HepG2 (cell line): Measurements from ENCODE around the gene OARD1. TPM values are rescaled to one million over a fixed set of nuclear protein-coding genes. Genes with fewer than 3 reads are reported as not detected.

ENCODE experiments used
- BCL6 ChIP-seq: IDR thresholded peaks from 2 replicates; pipeline ENCODE4 v1.6.1; 2016; ENCODE audit warnings: missing genetic modification reagents, missing compliant biosample characterization
- DBP ChIP-seq: sonication (generic); formaldehyde crosslinking; IDR thresholded peaks from 2 replicates; pipeline ENCODE4 v1.4.0; 2020; ENCODE audit warnings: missing genetic modification reagents; ENCODE audit errors: not compliant biosample characterization
- ELF4 ChIP-seq: sonication (generic); formaldehyde crosslinking; IDR thresholded peaks from 2 replicates; pipeline ENCODE4 v1.5.0; 2020; ENCODE audit warnings: missing genetic modification reagents, mild to moderate bottlenecking, moderate library complexity, borderline replicate concordance
- HDAC1 ChIP-seq: sonication (generic); formaldehyde crosslinking; IDR thresholded peaks from 2 replicates; pipeline ENCODE4 v1.5.1; 2020; ENCODE audit warnings: mild to moderate bottlenecking, missing genetic modification reagents
- JUND ChIP-seq: sonication (generic); formaldehyde crosslinking; IDR thresholded peaks from 2 replicates; pipeline ENCODE4 v1.8.0; 2022; ENCODE audit warnings: mild to moderate bottlenecking, missing genetic modification reagents
- KDM6A ChIP-seq: IDR thresholded peaks from 2 replicates; pipeline ENCODE4 v1.6.1; 2016; ENCODE audit warnings: low read depth
- LRRFIP1 ChIP-seq: sonication (generic); formaldehyde crosslinking; conservative IDR thresholded peaks from 2 replicates; pipeline ENCODE4 v1.4.0; 2020; ENCODE audit warnings: missing genetic modification reagents
- MTA1 ChIP-seq: sonication (generic); formaldehyde crosslinking; IDR thresholded peaks from 2 replicates; pipeline ENCODE4 v1.4.0; 2020; ENCODE audit warnings: missing genetic modification reagents, mild to moderate bottlenecking, borderline replicate concordance
- NFE2 ChIP-seq: sonication (generic); formaldehyde crosslinking; IDR thresholded peaks from 2 replicates; pipeline ENCODE4 v1.4.0; 2020; ENCODE audit warnings: missing genetic modification reagents
- PAF1 ChIP-seq: IDR thresholded peaks from 2 replicates; pipeline ENCODE4 v1.6.1; 2016; ENCODE audit warnings: missing genetic modification reagents, missing compliant biosample characterization
- PBX3 ChIP-seq: sonication (generic); formaldehyde crosslinking; IDR thresholded peaks from 2 replicates; pipeline ENCODE4 v1.8.1; 2023; ENCODE audit warnings: missing genetic modification reagents, inconsistent platforms, borderline replicate concordance
- PTBP1 ChIP-seq: fragments of 200-400 bp; formaldehyde crosslinking; IDR thresholded peaks from 2 replicates; pipeline ENCODE4 v1.6.1; 2018; ENCODE audit warnings: low read length, low read depth; ENCODE audit not compliant: poor library complexity, severe bottlenecking
- RFX1 ChIP-seq: fragments of 450-650 bp; IDR thresholded peaks from 2 replicates; pipeline ENCODE4 v1.6.1; 2017
- SRSF4 ChIP-seq: fragments of 200-400 bp; formaldehyde crosslinking; IDR thresholded peaks from one replicate; pipeline ENCODE4 v1.6.1; 2018; ENCODE audit warnings: mild to moderate bottlenecking, low read depth, low read length, moderate library complexity; ENCODE audit not compliant: poor library complexity, severe bottlenecking
- TBX2 ChIP-seq: sonication (generic); formaldehyde crosslinking; IDR thresholded peaks from 2 replicates; pipeline ENCODE4 v1.5.0; 2020; ENCODE audit warnings: missing genetic modification reagents, mild to moderate bottlenecking, borderline replicate concordance
- TMF1 ChIP-seq: sonication (generic); formaldehyde crosslinking; IDR thresholded peaks from 2 replicates; pipeline ENCODE4 v1.8.1; 2022; ENCODE audit warnings: low read depth, missing genetic modification reagents
- ZBTB10 ChIP-seq: sonication (generic); formaldehyde crosslinking; IDR thresholded peaks from 2 replicates; pipeline ENCODE4 v1.4.0; 2020; ENCODE audit warnings: missing genetic modification reagents, borderline replicate concordance
- ZBTB7A ChIP-seq: sonication (generic); formaldehyde crosslinking; IDR thresholded peaks from 2 replicates; pipeline ENCODE4 v1.8.0; 2022; ENCODE audit warnings: mild to moderate bottlenecking, missing genetic modification reagents
- ZNF136 ChIP-seq: sonication (generic); formaldehyde crosslinking; IDR thresholded peaks from 2 replicates; pipeline ENCODE4 v1.8.1; 2022; ENCODE audit warnings: low read depth, mild to moderate bottlenecking, moderate library complexity, missing genetic modification reagents
- ZNF704 ChIP-seq: sonication (generic); formaldehyde crosslinking; IDR thresholded peaks from 2 replicates; pipeline ENCODE4 v1.8.1; 2023; ENCODE audit warnings: mild to moderate bottlenecking, inconsistent platforms, moderate library complexity, missing genetic modification reagents, borderline replicate concordance
- ZNF746 ChIP-seq: sonication (generic); formaldehyde crosslinking; IDR thresholded peaks from 2 replicates; pipeline ENCODE4 v1.8.0; 2022; ENCODE audit warnings: mild to moderate bottlenecking, missing genetic modification reagents
- polyA plus RNA-seq, 8 experiments: library from polyadenylated mRNA; depleted of rRNA in 3 of 8; stranded (reverse) in 7 of 8; unstranded in 1 of 8; fragments of >200 nt; fragmentation: Illumina TruSeq in 4 of 8; extraction: Trizol in 4 of 8; gene quantifications; 2 replicates each; pipeline versions ENCODE4 v1.2.1 to v1.2.3, GENCODE V29; 2011 to 2016; ENCODE audit warnings: low read depth in 4 of 8, missing spikeins in 1 of 8, mixed read lengths in 1 of 8; ENCODE audit not compliant: insufficient read depth in 1 of 8
- total RNA-seq, 5 experiments: library from RNA; depleted of rRNA; stranded (reverse); fragments of >200 nt; fragmentation: Illumina TruSeq; extraction: Trizol; gene quantifications; 2 replicates each; pipeline ENCODE4 v1.2.3, GENCODE V29; 2016; ENCODE audit warnings: low read depth in 1 of 5

Gene OARD1
- total and polyA plus RNA-seq, 2 of the 13 experiments (the other 11 are each of a cell fraction or from before 2014, with no cell fraction given), result 18.4 to 49.0 TPM

- TF ChIP-seq ZNF136 (CRISPR knock-in tag) (no peak), RFX1 (no peak), PTBP1 (no peak), NFE2 (CRISPR knock-in tag) (no peak), HDAC1 (CRISPR knock-in tag) (peak; percentile 80), SRSF4 (peak; percentile 92), LRRFIP1 (CRISPR knock-in tag) (no peak; the same call in 1 of the 2 replicates), PBX3 (CRISPR knock-in tag) (peak; percentile 44; the same call in 1 of the 2 replicates), JUND (CRISPR knock-in tag) (0 out of 2 replicates have a peak, but pooled peaks have one; percentile 15), BCL6 (CRISPR knock-in tag) (no peak), ZBTB10 (CRISPR knock-in tag) (0 out of 2 replicates have a peak, but pooled peaks have one; percentile 36), TBX2 (CRISPR knock-in tag) (peak; percentile 31; the same call in 1 of the 2 replicates), MTA1 (CRISPR knock-in tag) (peak; percentile 51; the same call in 1 of the 2 replicates), DBP (CRISPR knock-in tag) (peak; percentile 68), TMF1 (peak; percentile 64; the same call in 1 of the 2 replicates), ZBTB7A (CRISPR knock-in tag) (peak; percentile 77), ELF4 (no peak), ZNF704 (no peak), PAF1 (CRISPR knock-in tag) (no peak), ZNF746 (CRISPR knock-in tag) (peak; percentile 79), KDM6A (no peak)
These were observed 1.2 kb upstream of the OARD1 start (continued) for GRCh38 chr6:41073203-41073967.
